Caco-2 (cell line): Measurements from ENCODE around the gene NATD1. TPM values are rescaled to one million over a fixed set of nuclear protein-coding genes. Genes with fewer than 3 reads are reported as not detected.

ENCODE experiments used
- BruUV-seq: library from RNA; stranded (reverse); fragments of 400-500 nt; replicated peaks from 2 replicates; lab custom pipeline; 2021; lab: Mats Ljungman, UMichigan
- CTCF ChIA-PET: fragments of 300-600 bp; sonication (Branson Sonifier 250); formaldehyde crosslinking; loops from one replicate; lab custom pipeline; 2022; ENCODE audit warnings: antibody characterized with exemption; lab: Charles Lee
- POLR2A ChIA-PET: fragments of 300-600 bp; sonication (Branson Sonifier 250); formaldehyde crosslinking; loops from one replicate; lab custom pipeline; 2022; ENCODE audit warnings: antibody characterized with exemption; lab: Charles Lee
- DNase-seq, 2 experiments: peaks; one replicate each; pipeline versions ENCODE4 v3.0.0 to v3.0.0-alpha.2; 2020 to 2022
- H3K27me3 ChIP-seq: replicated peaks from 2 replicates; pipeline ENCODE4 v1.6.0; 2011; ENCODE audit warnings: low read length; ENCODE audit not compliant: control insufficient read depth, insufficient read depth
- H3K36me3 ChIP-seq: 2 replicates; pipeline ENCODE4 v1.5.1; 2011; ENCODE audit warnings: low read length; ENCODE audit not compliant: control insufficient read depth, insufficient read depth
- H3K4me1 ChIP-seq: fragments of 250-450 bp; sonication (Bioruptor Pico); 2 replicates; pipeline ENCODE4 v1.5.1; 2020; ENCODE audit warnings: mild to moderate bottlenecking
- H3K4me3 ChIP-seq: 2 replicates; pipeline ENCODE4 v1.5.1; 2011; ENCODE audit warnings: low read depth, mild to moderate bottlenecking, control low read depth, low read length
- H3K9me3 ChIP-seq: fragments of 250-450 bp; sonication (Bioruptor Pico); 2 replicates; pipeline ENCODE4 v1.5.1; 2020; ENCODE audit warnings: mild to moderate bottlenecking, moderate library complexity
- H3K27ac Mint-ChIP-seq: one replicate; pipeline ENCODE4 v1.8.0; 2022; ENCODE audit warnings: mixed read lengths; ENCODE audit not compliant: unreplicated experiment
- H3K27me3 Mint-ChIP-seq: one replicate; pipeline ENCODE4 v1.8.0; 2022; ENCODE audit warnings: mixed read lengths; ENCODE audit not compliant: insufficient read depth, unreplicated experiment
- H3K36me3 Mint-ChIP-seq: one replicate; pipeline ENCODE4 v1.8.0; 2022; ENCODE audit warnings: mild to moderate bottlenecking, mixed read lengths; ENCODE audit not compliant: insufficient read depth, unreplicated experiment
- H3K4me1 Mint-ChIP-seq: one replicate; pipeline ENCODE4 v1.8.0; 2022; ENCODE audit warnings: low read depth, mixed read lengths; ENCODE audit not compliant: unreplicated experiment
- H3K4me3 Mint-ChIP-seq: one replicate; pipeline ENCODE4 v1.8.0; 2022; ENCODE audit warnings: mild to moderate bottlenecking, moderate library complexity, mixed read lengths; ENCODE audit not compliant: unreplicated experiment
- H3K9me3 Mint-ChIP-seq: one replicate; pipeline ENCODE4 v1.8.0; 2022; ENCODE audit warnings: mixed read lengths; ENCODE audit not compliant: unreplicated experiment
- intact Hi-C: fragments of 100-400 bp; cut with micrococcal nuclease; formaldehyde crosslinking; loops from one replicate; pipeline ENCODE4 v1.10.0; 2022; ENCODE audit not compliant: unreplicated experiment
- total RNA-seq: library from RNA; stranded (reverse); gene quantifications from 2 replicates; pipeline ENCODE4 v1.2.3, GENCODE V29; 2022
- TF ChIP-seq, protein P1 (sequence below), 2 experiments: fragments of 200-600 bp in 1 of 2; IDR thresholded peaks; 1 replicate in 1 of 2; 2 replicates in 1 of 2; pipeline versions ENCODE4 v1.5.1 to v1.8.0; 2011 to 2022; ENCODE audit warnings: antibody characterized with exemption in 1 of 2, control low read depth in 1 of 2, inconsistent platforms in 1 of 2, low read depth in 1 of 2, low read length in 1 of 2, mild to moderate bottlenecking in 1 of 2, moderate library complexity in 1 of 2; ENCODE audit not compliant: insufficient read depth in 1 of 2, severe bottlenecking in 1 of 2, unreplicated experiment in 1 of 2

Gene NATD1
- total RNA-seq, 1 experiment from 2014 or later: 18.4 TPM

DNA sequence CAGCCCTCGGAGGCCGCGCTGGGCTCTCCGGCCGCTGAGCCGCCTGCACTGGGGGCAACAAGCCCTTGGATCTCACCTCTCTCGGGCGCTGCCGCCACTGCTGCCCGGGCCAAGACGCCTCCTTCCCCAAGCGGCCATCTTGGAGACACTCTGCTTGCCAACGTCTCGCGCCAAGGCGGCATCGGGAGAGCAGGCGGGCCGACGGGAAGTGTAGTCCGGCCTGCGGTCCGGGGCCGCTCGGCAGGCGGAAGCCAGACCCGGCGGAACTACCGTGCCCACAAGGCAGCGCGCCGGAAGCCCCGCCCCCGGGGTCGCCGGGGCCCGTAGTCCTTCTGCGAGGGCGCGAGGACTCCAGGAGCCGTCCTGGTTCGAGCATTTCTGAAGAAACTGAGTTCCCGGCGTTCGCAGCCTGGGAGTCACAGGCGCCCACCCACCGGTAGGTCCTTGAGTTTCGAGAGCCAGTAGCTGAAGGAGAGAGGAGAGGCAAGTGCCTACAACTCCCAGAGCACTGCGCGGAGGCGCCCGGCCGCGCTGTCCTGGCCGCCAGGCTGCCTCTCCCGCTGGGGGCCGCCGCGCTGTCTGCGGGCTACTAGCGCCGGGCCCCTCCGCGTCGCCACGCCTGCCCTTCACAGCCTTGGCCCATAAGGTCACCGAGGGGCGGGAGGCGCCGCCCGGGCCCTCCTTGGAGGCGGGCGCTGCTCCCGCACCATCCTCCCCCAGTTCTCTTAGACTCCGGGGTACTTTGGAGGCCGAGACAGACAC is 39.0 kb downstream of the NATD1 start, which contains the start of gene TMEM11:
TMEM11 (minus strand) TSS at position 147 of the 762 bp plus-strand sequence; CDS start at position 138, 9 bp downstream.
- Histone ChIP-seq H3K27me3 (no peaks in the 10 kb centered on the region), H3K4me3 (peak within 1 kb of the TSS; percentile 89), H3K36me3 (no peaks in the 10 kb centered on the region; the same call in 1 of the 2 replicates), H3K9me3 (no peaks in the 10 kb centered on the region), H3K4me1 (peaks cover 21% of the 10 kb centered on the region; the same call in 1 of the 2 replicates)
- ChIA-PET CTCF (interaction anchor here (0.5 to 1.5 kb wide), 5 partner anchors 19 to 172 kb away, joined by 3 to 7 read pairs (median 4); partner anchors contain the start of gene USP22), POLR2A (interaction anchor here (1.0 to 1.9 kb wide), 3 partner anchors 19 to 171 kb away, joined by 3 to 9 read pairs (median 4); partner anchors contain the start of gene USP22)
- Mint-ChIP-seq H3K36me3 (peaks cover 26% of the 10 kb centered on the region), H3K4me3 (peak within 1 kb of the TSS; percentile 96), H3K27me3 (no peaks in the 10 kb centered on the region), H3K4me1 (peaks cover 29% of the 10 kb centered on the region), H3K9me3 (no peaks in the 10 kb centered on the region), H3K27ac (peak within 1 kb of the TSS; percentile 98)
- DNase-seq: peak; percentile 96 to 98
- intact Hi-C loops: loop anchor here (1.0 to 2.0 kb wide), 3 partner anchors 39 to 88 kb away; partner anchors contain the start of genes DHRS7B and NATD1
- TF ChIP-seq, protein P1, sequence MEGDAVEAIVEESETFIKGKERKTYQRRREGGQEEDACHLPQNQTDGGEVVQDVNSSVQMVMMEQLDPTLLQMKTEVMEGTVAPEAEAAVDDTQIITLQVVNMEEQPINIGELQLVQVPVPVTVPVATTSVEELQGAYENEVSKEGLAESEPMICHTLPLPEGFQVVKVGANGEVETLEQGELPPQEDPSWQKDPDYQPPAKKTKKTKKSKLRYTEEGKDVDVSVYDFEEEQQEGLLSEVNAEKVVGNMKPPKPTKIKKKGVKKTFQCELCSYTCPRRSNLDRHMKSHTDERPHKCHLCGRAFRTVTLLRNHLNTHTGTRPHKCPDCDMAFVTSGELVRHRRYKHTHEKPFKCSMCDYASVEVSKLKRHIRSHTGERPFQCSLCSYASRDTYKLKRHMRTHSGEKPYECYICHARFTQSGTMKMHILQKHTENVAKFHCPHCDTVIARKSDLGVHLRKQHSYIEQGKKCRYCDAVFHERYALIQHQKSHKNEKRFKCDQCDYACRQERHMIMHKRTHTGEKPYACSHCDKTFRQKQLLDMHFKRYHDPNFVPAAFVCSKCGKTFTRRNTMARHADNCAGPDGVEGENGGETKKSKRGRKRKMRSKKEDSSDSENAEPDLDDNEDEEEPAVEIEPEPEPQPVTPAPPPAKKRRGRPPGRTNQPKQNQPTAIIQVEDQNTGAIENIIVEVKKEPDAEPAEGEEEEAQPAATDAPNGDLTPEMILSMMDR (IDR thresholded peaks at IDR 0.05; ENCODE audit: insufficient read depth in 1 of 2, low read depth in 1 of 2, low read length in 1 of 2, severe bottlenecking in 1 of 2, unreplicated experiment in 1 of 2): peak in 1 of 2 experiments; percentile 1
- no TSS peak for BruUV-seq

DNA sequence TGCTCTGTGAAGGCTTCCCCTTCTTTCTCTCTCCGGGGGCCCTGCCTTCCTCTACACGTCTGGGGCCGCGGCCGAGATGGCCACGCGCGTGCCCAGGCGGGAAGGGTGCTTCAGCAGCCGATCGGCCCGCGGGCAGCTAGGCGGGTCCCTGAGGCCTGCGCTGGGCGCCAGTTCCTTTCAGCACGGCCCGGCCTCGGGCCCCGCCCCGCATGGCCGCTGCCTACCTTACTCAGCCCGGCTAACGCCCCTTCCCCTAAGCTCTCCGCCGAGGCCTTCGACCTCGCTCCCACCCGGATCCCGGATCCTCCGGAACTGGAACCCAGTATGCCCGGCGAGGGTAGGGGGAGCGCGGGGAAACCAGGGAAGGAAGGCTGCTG is 39.6 kb downstream of the NATD1 start:
- BruUV-seq: no TSS peak
- ChIA-PET CTCF (interaction anchor here (1.3 to 1.5 kb wide), 2 partner anchors 18 to 94 kb away, joined by 6 to 7 read pairs; no protein-coding TSS in a partner anchor), POLR2A (interaction anchor here (0.7 to 1.9 kb wide), 4 partner anchors 19 to 170 kb away, joined by 3 to 9 read pairs (median 4); partner anchors contain the start of gene USP22)
- H3K27ac Mint-ChIP-seq: peak overlapping the region; percentile 98
- intact Hi-C loops: loop anchor here (1.0 to 2.0 kb wide), 3 partner anchors 40 to 87 kb away; partner anchors contain the start of genes DHRS7B and NATD1
- Histone ChIP-seq H3K4me1 (peaks cover 21% of the 10 kb centered on the region; the same call in 1 of the 2 replicates), H3K27me3 (no peaks in the 10 kb centered on the region), H3K36me3 (peaks cover 1% of the 10 kb centered on the region), H3K9me3 (no peaks in the 10 kb centered on the region), H3K4me3 (peak overlapping the region; percentile 89)
- H3K36me3 Mint-ChIP-seq: peaks cover 29% of the 10 kb centered on the region
- H3K27me3 Mint-ChIP-seq: no peaks in the 10 kb centered on the region
- TF ChIP-seq, protein P1 (IDR thresholded peaks at IDR 0.05; ENCODE audit: insufficient read depth in 1 of 2, low read depth in 1 of 2, low read length in 1 of 2, severe bottlenecking in 1 of 2, unreplicated experiment in 1 of 2): no peak
- H3K4me1 Mint-ChIP-seq: peaks cover 29% of the 10 kb centered on the region
- no peaks in the 10 kb centered on the region for H3K9me3 Mint-ChIP-seq
- H3K4me3 Mint-ChIP-seq: peak overlapping the region; percentile 96
- DNase-seq: peak; percentile 65 to 70
